Measurements from ENCODE around the gene ANKRD37. TPM values are rescaled to one million over a fixed set of nuclear protein-coding genes. Genes with fewer than 3 reads are reported as not detected.

The ANKRD37 gene
- total and polyA plus RNA-seq, 2 of the 8 experiments (the other 6 are each of a cell fraction or from before 2014, with no cell fraction given), result 2.8 to 3.4 TPM

DNA sequence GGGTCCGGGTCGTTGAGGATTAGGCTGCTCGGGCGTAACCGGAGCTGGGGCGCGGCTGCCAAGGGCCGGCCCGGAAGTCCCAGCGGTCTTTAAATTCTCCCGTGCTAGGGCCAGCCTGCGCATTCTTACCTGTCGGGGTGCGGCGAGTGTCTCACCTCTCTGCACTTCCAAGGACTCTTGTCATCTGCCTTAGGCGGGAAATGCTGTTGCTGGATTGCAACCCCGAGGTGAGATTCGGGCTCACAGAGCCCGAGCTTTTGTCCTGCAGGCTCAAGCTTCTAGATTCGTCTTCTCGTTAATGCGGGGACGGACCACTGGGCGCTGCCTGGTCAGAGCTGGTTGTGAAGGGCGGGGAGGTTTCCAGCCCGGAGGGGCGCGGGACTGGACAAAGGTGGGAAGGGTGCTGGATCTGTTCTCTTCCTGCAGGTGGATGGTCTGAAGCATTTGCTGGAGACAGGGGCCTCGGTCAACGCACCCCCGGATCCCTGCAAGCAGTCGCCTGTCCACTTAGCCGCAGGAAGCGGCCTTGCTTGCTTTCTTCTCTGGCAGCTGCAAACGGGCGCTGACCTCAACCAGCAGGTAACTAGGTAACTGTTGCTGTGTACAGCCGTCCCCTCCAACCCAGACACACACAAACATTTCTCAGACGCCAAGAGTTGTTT lies at the start of gene ANKRD37 (continued):
- TF ChIP-seq SAP30 (IDR thresholded peaks at IDR 0.05; ENCODE audit: insufficient read depth, insufficient replicate concordance, low read length) (peak; percentile 63), CTBP2 (IDR thresholded peaks at IDR 0.05; ENCODE audit: borderline replicate concordance, insufficient read depth, insufficient read length, low read length) (peak; percentile 7), CHD2 (IDR thresholded peaks at IDR 0.05; ENCODE audit: low read length) (0 out of 2 replicates have a peak, but pooled peaks have one; percentile 8), SP4 (IDR thresholded peaks at IDR 0.05; ENCODE audit: low read length) (peak; percentile 85; the same call in 1 of the 2 replicates), SIN3A (conservative IDR thresholded peaks at IDR 0.05 in 1 of 2, IDR thresholded peaks at IDR 0.05 in 1 of 2; ENCODE audit: low read depth in 1 of 2, low read length in 2 of 2) (peak in 1 of 2 experiments; percentile 92; a peak in 2 of 4 replicates), TEAD4 (IDR thresholded peaks at IDR 0.05; ENCODE audit: low read depth, low read length) (peak; percentile 29; the same call in 1 of the 2 replicates), EZH2 (IDR thresholded peaks at IDR 0.05; ENCODE audit: low read depth, low read length, severe bottlenecking) (no peak), CEBPB (IDR thresholded peaks at IDR 0.05; ENCODE audit: low read depth, low read length) (no peak), TBP (IDR thresholded peaks at IDR 0.05; ENCODE audit: low read depth, low read length) (peak; percentile 71)
- TF ChIP-seq, protein P1, sequence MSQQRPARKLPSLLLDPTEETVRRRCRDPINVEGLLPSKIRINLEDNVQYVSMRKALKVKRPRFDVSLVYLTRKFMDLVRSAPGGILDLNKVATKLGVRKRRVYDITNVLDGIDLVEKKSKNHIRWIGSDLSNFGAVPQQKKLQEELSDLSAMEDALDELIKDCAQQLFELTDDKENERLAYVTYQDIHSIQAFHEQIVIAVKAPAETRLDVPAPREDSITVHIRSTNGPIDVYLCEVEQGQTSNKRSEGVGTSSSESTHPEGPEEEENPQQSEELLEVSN (IDR thresholded peaks at IDR 0.05), result peak; percentile 81

Measured in H1 (cell line).